Activated T-cell treated with anti-CD3 and anti-CD28 coated beads, Interleukin-2, amount 50 U/mL, for 24 hours (primary cell): ENCODE measurements around the gene CDC42SE2.
"Not testable (repeated sequence)": the region's sequence is repeated elsewhere in the genome, so short reads cannot be mapped to it uniquely, and the experiment has no call there.

ENCODE experiments used
- DNase-seq: peaks from one replicate; pipeline ENCODE4 v3.0.0-alpha.2; 2020
- H3K27ac Mint-ChIP-seq: 2 replicates; pipeline ENCODE4 v1.8.0; 2020; ENCODE audit warnings: mild to moderate bottlenecking, mixed read lengths
- H3K27me3 Mint-ChIP-seq: 2 replicates; pipeline ENCODE4 v1.8.0; 2020; ENCODE audit warnings: mixed read lengths
- H3K36me3 Mint-ChIP-seq: 2 replicates; pipeline ENCODE4 v1.8.0; 2020; ENCODE audit warnings: low read depth, mixed read lengths
- H3K4me1 Mint-ChIP-seq: 2 replicates; pipeline ENCODE4 v1.8.0; 2020; ENCODE audit warnings: low read depth, mixed read lengths
- H3K4me3 Mint-ChIP-seq: 2 replicates; pipeline ENCODE4 v1.8.0; 2020; ENCODE audit warnings: mild to moderate bottlenecking, moderate library complexity, mixed read lengths
- H3K9me3 Mint-ChIP-seq: 2 replicates; pipeline ENCODE4 v1.8.0; 2020; ENCODE audit warnings: mixed read lengths

Gene CDC42SE2

DNA sequence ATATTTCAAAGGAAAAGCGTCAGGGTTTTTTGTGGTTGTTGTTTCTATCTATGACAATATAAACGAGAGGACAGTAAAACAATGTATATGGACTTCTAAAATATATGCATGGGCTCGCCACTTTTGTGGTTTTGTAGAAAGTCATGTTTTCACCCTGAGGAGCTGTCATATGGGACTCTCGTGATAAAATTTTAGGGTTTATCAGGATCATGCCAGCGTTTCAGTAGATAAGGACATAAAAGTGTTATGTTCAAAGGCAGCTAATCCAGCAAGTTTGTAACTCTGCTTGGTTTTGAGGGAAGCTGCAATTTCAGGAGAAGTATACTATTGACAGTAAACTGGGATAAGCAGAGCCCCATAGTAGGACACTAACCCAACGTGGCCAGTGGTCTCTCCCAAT, 120.3 kb downstream of the CDC42SE2 start:
- Mint-ChIP-seq H3K4me3 (peak overlapping the region; percentile 45), H3K27ac (peak overlapping the region; percentile 99), H3K9me3 (no peaks in the 10 kb centered on the region), H3K36me3 (peaks cover 75% of the 10 kb centered on the region), H3K4me1 (peaks cover 96% of the 10 kb centered on the region), H3K27me3 (no peaks in the 10 kb centered on the region)
- no peak for DNase-seq

DNA sequence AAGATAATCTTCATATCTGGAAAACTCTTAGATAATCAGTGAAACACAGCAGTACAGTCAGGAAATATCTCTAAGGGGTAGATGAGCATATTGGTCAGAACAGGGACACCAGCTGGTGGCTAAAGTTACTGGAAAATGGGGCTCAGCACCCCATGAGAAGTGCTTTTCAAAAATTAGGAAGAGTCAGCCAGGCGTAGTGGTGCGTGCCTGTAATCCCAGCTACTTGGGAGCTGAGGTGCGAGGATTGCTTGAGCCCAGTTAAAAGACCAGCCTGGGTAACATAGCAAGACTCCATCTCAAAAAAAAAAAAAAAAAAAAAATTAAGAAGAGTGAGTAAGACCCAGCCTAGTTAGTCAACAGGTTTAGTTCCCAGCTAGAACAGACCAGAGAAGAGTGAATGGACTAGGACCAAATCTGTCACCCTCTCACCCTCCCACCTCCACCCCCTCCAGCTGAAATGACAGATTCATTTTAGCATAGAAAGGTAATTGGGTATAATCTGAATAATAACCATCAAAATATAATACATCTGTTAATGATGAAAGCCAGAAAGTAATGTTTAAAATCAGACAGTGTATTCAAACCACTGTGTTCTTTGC, 120.9 kb downstream of the CDC42SE2 start:
- peak overlapping the region; percentile 45 for H3K4me3 Mint-ChIP-seq
- peaks cover 79% of the 10 kb centered on the region for H3K36me3 Mint-ChIP-seq
- H3K27ac Mint-ChIP-seq = peak overlapping the region; percentile 99
- peak; percentile 57 for DNase-seq
- H3K9me3 Mint-ChIP-seq = no peaks in the 10 kb centered on the region
- peaks cover 96% of the 10 kb centered on the region for H3K4me1 Mint-ChIP-seq
- no peaks in the 10 kb centered on the region for H3K27me3 Mint-ChIP-seq

- Mint-ChIP-seq H3K4me1 (peaks cover 98% of the 10 kb centered on the region), H3K27ac (peak overlapping the region; percentile 99), H3K4me3 (no peak overlapping the region), H3K9me3 (no peaks in the 10 kb centered on the region), H3K27me3 (no peaks in the 10 kb centered on the region), H3K36me3 (peaks cover 87% of the 10 kb centered on the region)
- no peak for DNase-seq
Observed at GRCh38 chr5:131386124-131386523, 122.3 kb downstream of the CDC42SE2 start.

DNA sequence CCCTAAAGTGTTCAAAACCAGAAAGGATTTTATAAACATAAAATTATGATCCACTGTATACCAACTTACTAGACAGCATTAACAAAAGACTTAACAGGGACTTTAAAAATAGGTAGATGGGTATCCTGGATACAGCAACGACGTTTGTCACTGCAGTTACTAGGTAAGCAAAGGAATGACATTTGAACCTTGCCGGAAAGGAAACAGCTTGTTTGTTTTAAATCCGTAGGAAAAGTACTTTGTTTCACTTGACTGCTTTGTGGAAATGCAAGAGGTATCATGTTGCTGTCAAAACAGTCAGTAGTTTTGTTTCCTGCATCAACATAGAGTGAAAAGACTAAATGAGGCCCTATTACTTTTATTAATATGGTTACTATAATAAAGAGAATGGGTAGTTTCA, 122.9 kb downstream of the CDC42SE2 start:
- peaks cover 88% of the 10 kb centered on the region for H3K36me3 Mint-ChIP-seq
- no peaks in the 10 kb centered on the region for H3K27me3 Mint-ChIP-seq
- no peak for DNase-seq
- H3K4me1 Mint-ChIP-seq = peaks cover 96% of the 10 kb centered on the region
- H3K4me3 Mint-ChIP-seq = no peak overlapping the region
- H3K9me3 Mint-ChIP-seq = no peaks in the 10 kb centered on the region
- H3K27ac Mint-ChIP-seq = peak overlapping the region; percentile 99

DNA sequence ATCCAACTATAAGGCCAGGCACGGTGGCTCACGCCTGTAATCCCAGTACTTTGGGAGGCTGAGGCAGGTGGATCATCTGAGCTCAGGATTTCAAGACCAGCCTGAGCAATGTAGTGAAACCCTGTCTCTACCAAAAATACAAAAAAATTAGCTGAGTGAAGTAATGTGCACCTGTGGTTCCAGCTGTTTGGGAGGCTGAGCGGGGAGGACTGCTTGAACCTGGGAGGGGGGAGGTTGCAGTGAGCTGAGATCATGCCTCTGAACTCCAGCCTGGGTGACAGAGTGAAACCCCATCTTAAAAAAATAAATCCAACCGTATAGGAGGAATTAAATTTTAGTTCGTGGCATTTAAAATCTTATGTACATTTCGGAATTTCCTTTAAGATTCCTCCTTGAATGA, 123.4 kb downstream of the CDC42SE2 start:
- Mint-ChIP-seq H3K9me3 (no peaks in the 10 kb centered on the region), H3K4me1 (peaks cover 96% of the 10 kb centered on the region), H3K4me3 (no peak overlapping the region), H3K36me3 (peaks cover 91% of the 10 kb centered on the region), H3K27ac (peak overlapping the region; percentile 99), H3K27me3 (no peaks in the 10 kb centered on the region)
- DNase-seq = no peak

- DNase-seq = no peak
- H3K27ac Mint-ChIP-seq = peak overlapping the region; percentile 99
- H3K9me3 Mint-ChIP-seq = no peaks in the 10 kb centered on the region
- H3K4me1 Mint-ChIP-seq = peaks cover 97% of the 10 kb centered on the region
- H3K4me3 Mint-ChIP-seq = peak overlapping the region; percentile 52
- H3K27me3 Mint-ChIP-seq = no peaks in the 10 kb centered on the region
- peaks cover 97% of the 10 kb centered on the region for H3K36me3 Mint-ChIP-seq
Observed at GRCh38 chr5:131389096-131389868, 125.4 kb downstream of the CDC42SE2 start.

GRCh38 chr5:131389869-131390265, 126.0 kb downstream of the CDC42SE2 start:
- Mint-ChIP-seq H3K4me1 (peaks cover 94% of the 10 kb centered on the region), H3K27me3 (no peaks in the 10 kb centered on the region), H3K27ac (peak overlapping the region; percentile 99), H3K4me3 (peak overlapping the region; percentile 46), H3K9me3 (no peaks in the 10 kb centered on the region), H3K36me3 (peaks cover 97% of the 10 kb centered on the region)
- no peak for DNase-seq

DNA sequence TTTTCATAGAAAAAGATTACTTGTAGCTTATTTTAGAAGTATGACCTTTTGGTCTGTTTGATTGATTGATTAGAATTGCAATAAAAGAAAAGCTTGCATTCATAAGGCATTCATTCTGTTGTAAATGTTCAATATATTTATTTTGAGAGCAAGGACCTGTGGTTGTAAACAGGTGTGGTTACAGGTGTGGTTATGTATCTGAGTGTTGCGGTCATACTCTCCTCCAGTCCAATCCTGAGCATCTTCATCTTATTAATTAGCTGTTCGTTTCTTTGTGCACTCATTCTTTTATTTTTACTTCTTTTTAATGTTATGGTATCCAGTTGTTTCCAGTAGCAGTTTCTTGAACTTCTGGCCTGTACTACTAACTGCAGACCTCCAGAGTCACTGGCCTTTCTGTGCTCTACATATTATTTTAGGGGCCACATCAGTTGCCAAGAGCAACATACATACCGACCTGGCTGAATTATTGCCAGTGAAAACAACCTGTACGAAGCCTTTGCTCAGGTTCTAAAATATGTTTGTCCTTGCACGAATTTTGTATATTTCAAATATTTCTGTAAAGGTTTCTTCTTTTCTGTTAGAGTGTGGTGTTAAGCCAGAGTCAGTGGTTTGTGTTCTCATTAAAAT, 128.7 kb downstream of the CDC42SE2 start:
- Mint-ChIP-seq H3K4me3 (no peak overlapping the region), H3K9me3 (no peaks in the 10 kb centered on the region), H3K4me1 (peaks cover 91% of the 10 kb centered on the region), H3K27me3 (no peaks in the 10 kb centered on the region), H3K27ac (peak overlapping the region; percentile 99), H3K36me3 (peaks cover 96% of the 10 kb centered on the region)
- no peak for DNase-seq

DNA sequence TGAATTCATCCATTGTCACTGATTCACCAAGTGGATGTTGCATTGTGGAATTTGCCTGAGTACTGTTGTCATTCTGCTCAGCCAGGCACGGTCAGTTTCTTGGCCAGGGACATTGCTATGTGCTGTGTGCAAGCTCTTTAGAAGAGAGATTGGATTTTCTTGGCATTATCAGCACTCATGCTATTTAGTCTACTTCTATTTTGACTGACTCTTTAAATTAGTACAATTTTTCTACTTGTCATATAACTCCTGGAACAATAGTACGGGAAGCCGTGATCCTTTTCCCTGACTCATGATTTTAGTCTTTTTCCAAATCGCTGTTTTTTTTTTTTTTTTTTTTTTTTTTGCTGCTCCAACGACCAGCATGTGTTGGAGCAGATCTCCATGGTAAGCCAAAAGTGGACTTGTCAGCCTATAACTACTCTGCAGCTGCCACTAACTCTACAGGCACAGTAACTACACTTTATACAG, 129.7 kb downstream of the CDC42SE2 start:
- peak overlapping the region; percentile 72 for H3K4me3 Mint-ChIP-seq
- H3K27me3 Mint-ChIP-seq = no peaks in the 10 kb centered on the region
- H3K27ac Mint-ChIP-seq = peak overlapping the region; percentile 99
- no peak for DNase-seq
- peaks cover 96% of the 10 kb centered on the region for H3K36me3 Mint-ChIP-seq
- peaks cover 89% of the 10 kb centered on the region for H3K4me1 Mint-ChIP-seq
- H3K9me3 Mint-ChIP-seq = no peaks in the 10 kb centered on the region

- Mint-ChIP-seq H3K36me3 (peaks cover 96% of the 10 kb centered on the region), H3K4me3 (peak overlapping the region; percentile 72), H3K27ac (peak overlapping the region; percentile 99), H3K4me1 (peaks cover 89% of the 10 kb centered on the region), H3K27me3 (no peaks in the 10 kb centered on the region), H3K9me3 (no peaks in the 10 kb centered on the region)
- DNase-seq = no peak
Observed at GRCh38 chr5:131394128-131394527, 130.3 kb downstream of the CDC42SE2 start.

- Mint-ChIP-seq H3K27ac (peak overlapping the region; percentile 99), H3K36me3 (peaks cover 92% of the 10 kb centered on the region), H3K27me3 (no peaks in the 10 kb centered on the region), H3K4me3 (peak overlapping the region; percentile 72), H3K9me3 (peaks cover 4% of the 10 kb centered on the region), H3K4me1 (peaks cover 80% of the 10 kb centered on the region)
- no peak for DNase-seq
Observed at GRCh38 chr5:131396015-131396414, 132.2 kb downstream of the CDC42SE2 start.

DNA sequence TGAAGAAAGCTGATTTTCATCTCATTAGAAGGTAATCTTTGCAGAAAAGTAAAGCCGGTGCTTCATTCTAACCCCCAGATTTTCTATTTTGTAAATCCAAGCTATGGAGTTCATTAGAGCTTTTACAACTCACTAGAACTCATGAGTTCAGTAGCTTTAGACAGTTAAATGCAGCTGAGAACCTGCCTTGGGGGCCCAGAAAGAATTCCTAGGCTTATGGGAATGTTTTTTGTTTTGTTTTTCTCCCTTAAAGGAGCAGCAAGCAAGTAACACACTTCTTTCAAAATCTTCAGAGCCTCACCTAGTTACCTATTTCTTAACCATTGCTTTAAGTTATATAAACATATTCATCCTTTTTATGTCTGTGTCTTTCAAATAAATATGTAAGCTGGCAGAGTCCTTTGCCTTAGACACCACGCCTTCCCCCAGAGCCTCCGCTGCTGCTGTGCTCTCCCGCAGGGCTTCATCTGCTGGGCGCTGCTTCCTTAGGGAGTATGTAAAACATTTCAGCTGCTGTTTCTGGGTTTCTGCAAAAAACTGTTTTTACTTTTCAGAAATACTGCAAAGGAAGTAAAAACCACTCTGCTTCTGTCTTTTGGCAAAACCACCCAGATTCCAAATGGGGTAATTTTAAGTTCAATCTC, 132.9 kb downstream of the CDC42SE2 start:
- Mint-ChIP-seq H3K27ac (peak overlapping the region; percentile 99), H3K4me3 (peak overlapping the region; percentile 44), H3K27me3 (no peaks in the 10 kb centered on the region), H3K36me3 (peaks cover 90% of the 10 kb centered on the region), H3K4me1 (peaks cover 75% of the 10 kb centered on the region), H3K9me3 (peaks cover 4% of the 10 kb centered on the region)
- no peak for DNase-seq

GRCh38 chr5:131399007-131399406, 135.2 kb downstream of the CDC42SE2 start:
- H3K4me3 Mint-ChIP-seq = not testable (repeated sequence)

GRCh38 chr5:131400585-131400984, 136.7 kb downstream of the CDC42SE2 start:
- Mint-ChIP-seq H3K27me3 (no peaks in the 10 kb centered on the region), H3K4me1 (peaks cover 49% of the 10 kb centered on the region), H3K4me3 (no peak overlapping the region), H3K9me3 (peaks cover 17% of the 10 kb centered on the region), H3K27ac (peak overlapping the region; percentile 56), H3K36me3 (peaks cover 93% of the 10 kb centered on the region)
- DNase-seq = no peak

More at GRCh38 chr5:131399007-131399406, 135.2 kb downstream of the CDC42SE2 start:
- Mint-ChIP-seq H3K27ac (peak overlapping the region; percentile 81), H3K36me3 (peaks cover 90% of the 10 kb centered on the region), H3K4me1 (peaks cover 58% of the 10 kb centered on the region), H3K9me3 (peaks cover 17% of the 10 kb centered on the region)
- H3K27me3 Mint-ChIP-seq, DNase-seq: not testable (repeated sequence)
